C4-2B (cell line): ENCODE data around the gene TMEM271.

Experiments used
- H3K27ac ChIP-seq: fragments of 450-650 bp; 2 replicates; pipeline ENCODE4 v1.5.1; 2017
- ZFX ChIP-seq: fragments of 450-650 bp; IDR thresholded peaks from 2 replicates; pipeline ENCODE4 v1.6.1; 2017
- TF ChIP-seq, protein P1 (sequence below): fragments of 450-650 bp; conservative IDR thresholded peaks from 2 replicates; pipeline ENCODE4 v1.5.1; 2017; ENCODE audit warnings: mild to moderate bottlenecking

Gene TMEM271

DNA sequence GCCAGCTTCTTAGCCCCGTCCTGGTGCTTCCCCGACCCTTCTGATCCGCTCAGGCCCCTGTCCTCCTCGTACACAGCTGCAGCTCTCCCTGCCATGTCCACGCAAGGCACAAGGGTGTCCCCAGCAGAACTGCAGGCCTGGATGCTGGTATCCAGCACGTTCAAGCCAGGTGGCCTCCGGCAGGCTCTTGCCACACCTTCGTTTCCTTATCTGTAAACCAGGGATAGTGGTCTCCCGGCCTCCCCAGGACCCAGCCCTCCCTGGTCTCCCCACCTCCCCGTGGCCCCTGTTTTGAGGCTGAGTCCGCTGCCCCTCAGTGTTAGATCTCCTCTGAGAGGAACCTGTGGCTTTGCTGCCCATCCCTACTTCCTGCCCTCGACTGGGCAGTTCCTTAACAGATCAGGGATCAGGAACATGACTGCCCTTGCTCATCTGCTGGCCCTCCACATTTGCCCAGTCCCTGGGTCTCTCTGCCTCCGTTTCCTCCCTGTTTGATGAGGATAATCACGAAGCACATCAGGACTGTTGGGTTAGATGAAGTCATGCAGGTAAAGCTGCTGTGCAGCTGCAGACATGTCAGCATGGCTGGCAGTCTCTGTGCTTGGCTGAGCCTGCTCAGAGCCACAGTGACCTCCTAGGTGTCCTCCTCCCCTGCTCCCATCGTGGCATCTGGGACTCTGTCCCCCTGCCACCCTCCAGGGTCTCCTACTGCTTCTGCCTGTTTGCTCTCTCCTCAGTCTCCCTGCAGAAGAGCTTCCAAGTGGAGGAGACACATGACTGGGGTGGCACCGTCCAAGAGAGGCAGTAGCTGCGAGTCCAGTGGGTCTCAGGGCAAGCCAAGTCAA, 44.2 kb downstream of the TMEM271 start:
- TF ChIP-seq, protein P1, sequence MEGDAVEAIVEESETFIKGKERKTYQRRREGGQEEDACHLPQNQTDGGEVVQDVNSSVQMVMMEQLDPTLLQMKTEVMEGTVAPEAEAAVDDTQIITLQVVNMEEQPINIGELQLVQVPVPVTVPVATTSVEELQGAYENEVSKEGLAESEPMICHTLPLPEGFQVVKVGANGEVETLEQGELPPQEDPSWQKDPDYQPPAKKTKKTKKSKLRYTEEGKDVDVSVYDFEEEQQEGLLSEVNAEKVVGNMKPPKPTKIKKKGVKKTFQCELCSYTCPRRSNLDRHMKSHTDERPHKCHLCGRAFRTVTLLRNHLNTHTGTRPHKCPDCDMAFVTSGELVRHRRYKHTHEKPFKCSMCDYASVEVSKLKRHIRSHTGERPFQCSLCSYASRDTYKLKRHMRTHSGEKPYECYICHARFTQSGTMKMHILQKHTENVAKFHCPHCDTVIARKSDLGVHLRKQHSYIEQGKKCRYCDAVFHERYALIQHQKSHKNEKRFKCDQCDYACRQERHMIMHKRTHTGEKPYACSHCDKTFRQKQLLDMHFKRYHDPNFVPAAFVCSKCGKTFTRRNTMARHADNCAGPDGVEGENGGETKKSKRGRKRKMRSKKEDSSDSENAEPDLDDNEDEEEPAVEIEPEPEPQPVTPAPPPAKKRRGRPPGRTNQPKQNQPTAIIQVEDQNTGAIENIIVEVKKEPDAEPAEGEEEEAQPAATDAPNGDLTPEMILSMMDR = no peak
- no peak for TF ChIP-seq ZFX
- H3K27ac ChIP-seq = no peak overlapping the region

DNA sequence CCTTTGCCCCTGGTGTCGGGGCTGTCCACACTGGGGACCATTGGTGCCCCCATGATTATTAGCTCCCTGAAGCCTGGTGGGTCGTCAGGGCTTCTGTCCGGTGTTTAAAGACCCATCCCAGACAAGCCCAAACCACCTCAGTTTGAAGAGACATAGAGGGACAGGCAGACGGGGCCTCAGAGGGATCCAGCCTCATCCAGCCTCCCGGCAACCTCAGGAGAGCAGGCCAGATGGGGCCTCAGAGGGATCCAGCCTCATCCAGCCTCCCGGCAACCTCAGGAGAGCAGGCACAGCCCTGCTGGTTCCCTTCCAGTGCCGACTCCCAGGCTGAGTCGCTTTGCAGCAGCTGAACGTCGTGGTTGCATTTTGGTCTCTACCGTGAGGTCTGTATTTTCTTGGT, 45.0 kb downstream of the TMEM271 start:
- TF ChIP-seq, protein P1 = no peak
- TF ChIP-seq ZFX = no peak
- no peak overlapping the region for H3K27ac ChIP-seq

DNA sequence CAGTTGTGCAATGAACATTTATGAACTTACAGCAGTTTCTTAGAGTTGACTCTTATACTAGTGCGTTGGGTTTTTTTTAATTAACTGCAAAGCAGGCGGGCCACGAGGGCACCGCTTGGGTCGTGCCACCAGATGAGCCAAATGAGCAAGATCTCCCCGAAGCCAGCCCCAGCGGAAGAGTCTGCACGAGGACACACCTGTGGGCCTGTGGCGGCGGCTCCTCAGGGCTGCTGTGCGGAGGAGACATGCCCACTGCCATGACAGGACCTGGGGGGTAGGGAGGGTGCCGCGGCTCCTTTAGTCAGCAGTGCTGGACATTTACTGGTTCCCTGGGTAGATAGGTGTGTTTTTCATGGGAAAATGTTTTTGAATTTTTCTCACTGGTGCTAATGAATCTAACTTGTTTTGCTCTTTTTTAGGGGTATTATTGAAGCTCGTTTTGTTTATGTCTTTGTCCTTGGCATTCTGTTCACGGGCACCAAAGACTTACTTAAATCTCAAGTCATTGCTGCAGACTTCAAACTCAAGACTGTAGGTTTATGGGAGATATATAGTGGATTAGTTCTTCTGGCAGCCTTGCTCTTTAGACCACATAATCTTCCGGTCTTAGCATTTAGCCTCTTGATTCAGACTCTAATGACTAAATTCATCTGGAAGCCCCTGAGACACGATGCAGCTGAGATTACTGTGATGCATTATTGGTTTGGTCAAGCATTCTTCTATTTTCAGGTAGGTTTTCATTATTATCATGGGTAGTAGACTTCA, 45.9 kb downstream of the TMEM271 start:
- no peak for TF ChIP-seq ZFX
- TF ChIP-seq, protein P1 = no peak
- no peak overlapping the region for H3K27ac ChIP-seq

DNA sequence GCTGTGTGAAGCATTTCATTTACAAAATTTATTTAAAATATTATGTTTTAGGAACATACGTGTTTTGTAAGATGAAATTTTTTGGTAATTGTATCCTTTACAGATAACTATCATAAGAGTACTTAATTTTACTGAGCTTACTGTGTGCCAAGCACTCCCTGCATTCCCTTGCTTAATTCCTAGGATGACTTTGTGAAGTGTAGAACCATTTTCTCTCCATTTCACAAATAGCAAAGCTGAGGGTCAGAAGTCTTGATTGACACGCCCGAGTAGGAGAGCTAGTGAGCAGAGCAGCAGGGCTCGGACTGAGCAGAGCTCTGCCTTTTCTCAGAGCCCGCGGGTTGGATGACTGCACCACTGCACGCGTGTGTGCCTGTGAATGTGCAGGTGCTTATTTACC, 46.5 kb downstream of the TMEM271 start:
- no peak overlapping the region for H3K27ac ChIP-seq
- TF ChIP-seq ZFX = no peak
- TF ChIP-seq, protein P1 = no peak

DNA sequence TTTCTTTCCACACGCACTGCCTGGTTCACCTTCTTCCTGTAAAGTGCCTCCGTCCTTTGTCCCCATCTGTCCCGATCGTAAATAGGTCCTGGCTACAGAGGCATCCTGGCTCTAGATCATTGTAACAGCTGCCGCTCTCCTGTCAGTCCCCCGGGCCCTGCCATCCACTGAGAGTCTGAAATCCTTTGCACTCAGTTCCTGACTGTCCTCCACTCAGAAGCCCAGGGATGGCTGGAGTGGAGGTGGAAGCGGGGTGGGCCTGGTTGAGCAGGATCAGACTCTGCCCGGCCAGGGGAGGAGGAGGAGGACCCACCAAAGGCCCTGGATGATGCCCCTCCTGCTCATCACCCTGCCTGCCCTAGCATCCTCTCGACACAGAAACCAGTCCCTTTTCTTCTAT, 47.3 kb downstream of the TMEM271 start:
- H3K27ac ChIP-seq = no peak overlapping the region
- TF ChIP-seq ZFX = no peak
- TF ChIP-seq, protein P1 = no peak

DNA sequence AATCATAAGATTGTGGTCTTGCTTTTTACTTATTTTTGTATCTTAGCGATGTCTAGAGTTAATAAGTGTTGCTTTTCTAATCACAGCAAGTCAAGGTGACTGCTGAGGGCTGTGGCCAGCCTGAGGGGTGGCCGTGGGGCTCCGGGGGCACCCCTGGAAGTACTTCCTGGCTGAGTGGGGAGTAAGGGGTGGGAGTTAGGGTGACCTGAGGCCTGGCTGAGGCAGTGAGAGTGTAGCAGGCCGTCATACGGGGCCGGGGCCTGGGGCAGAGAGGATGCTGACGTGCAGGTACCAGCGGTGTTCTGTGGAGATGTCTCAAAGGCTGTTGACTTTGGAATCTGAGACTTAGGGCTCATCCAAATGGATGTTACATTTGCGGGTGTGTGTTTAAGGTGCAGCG, 47.8 kb downstream of the TMEM271 start:
- TF ChIP-seq, protein P1 = no peak
- no peak for TF ChIP-seq ZFX

DNA sequence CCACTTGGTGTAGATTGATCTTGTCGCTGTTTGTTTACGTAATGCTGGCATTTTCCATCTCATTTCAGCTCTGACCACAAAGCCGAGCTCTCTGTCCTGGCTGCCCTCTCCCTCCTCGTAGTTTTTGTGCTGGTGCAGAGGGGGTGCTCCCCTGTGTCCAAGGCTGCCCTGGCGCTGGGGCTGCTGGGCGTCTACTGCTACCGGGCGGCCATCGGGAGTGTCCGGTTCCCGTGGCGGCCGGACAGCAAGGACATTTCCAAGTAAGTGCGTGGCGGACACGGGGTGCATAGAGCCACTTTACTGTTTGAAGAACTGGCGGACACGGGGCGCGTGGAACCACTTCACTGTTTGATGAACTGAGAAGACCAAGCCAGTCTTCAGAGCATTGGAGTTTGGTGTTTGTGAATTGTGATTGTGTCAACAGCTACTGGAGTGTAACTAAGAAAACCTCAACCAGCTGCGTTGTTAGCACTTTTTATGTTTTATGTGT, 49.1 kb downstream of the TMEM271 start:
- no peak for TF ChIP-seq ZFX
- TF ChIP-seq, protein P1 = no peak
- H3K27ac ChIP-seq = no peak overlapping the region

More for the DNA sequence above, 47.8 kb downstream of the TMEM271 start:
- no peak overlapping the region for H3K27ac ChIP-seq
